Natural killer cell (primary cell): ENCODE data around the gene SLC1A2. TPM values are rescaled to one million over a fixed set of nuclear protein-coding genes. Genes with fewer than 3 reads are reported as not detected.

Experiments
- ATAC-seq, 3 donors: fragments of 150-1000 bp in 2 of 3; fragments of 200-7000 bp in 1 of 3; cut with Tn5 transposase; 1 replicate in 1 of 3; 2 replicates in 2 of 3; pipeline ENCODE4 v1.10.0; 2021; ENCODE audit warnings: mild to moderate bottlenecking in 2 of 3, moderate library complexity in 2 of 3
- DNase-seq, 2 donors: peaks; one replicate each; pipeline versions ENCODE4 v3.0.0 to v3.0.0-alpha.2; 2013 to 2021; ENCODE audit warnings: mixed read lengths in 1 of 2
- H3K27ac ChIP-seq: one replicate; pipeline ENCODE4 v1.5.1; 2013; ENCODE audit warnings: mild to moderate bottlenecking, low read length
- H3K27me3 ChIP-seq: one replicate; pipeline ENCODE4 v1.6.1; 2013; ENCODE audit warnings: low read length; ENCODE audit not compliant: control insufficient read depth, insufficient read depth
- H3K36me3 ChIP-seq: one replicate; pipeline ENCODE4 v1.6.1; 2013; ENCODE audit warnings: low read length; ENCODE audit not compliant: control insufficient read depth, insufficient read depth
- H3K4me1 ChIP-seq: one replicate; pipeline ENCODE4 v1.6.1; 2013; ENCODE audit warnings: low read length; ENCODE audit not compliant: control insufficient read depth, insufficient read depth
- H3K4me3 ChIP-seq: one replicate; pipeline ENCODE4 v1.5.1; 2013; ENCODE audit warnings: low read length
- H3K9me3 ChIP-seq: one replicate; pipeline ENCODE4 v1.6.1; 2013; ENCODE audit warnings: low read length; ENCODE audit not compliant: control insufficient read depth, insufficient read depth
- H3K27ac Mint-ChIP-seq, 2 donors: one replicate each; pipeline ENCODE4 v1.8.0; 2022; ENCODE audit warnings: mild to moderate bottlenecking in 2 of 2, mixed read lengths in 2 of 2, moderate library complexity in 1 of 2
- H3K27me3 Mint-ChIP-seq, 2 donors: one replicate each; pipeline ENCODE4 v1.8.0; 2022; ENCODE audit warnings: low read depth in 2 of 2, mixed read lengths in 2 of 2
- H3K36me3 Mint-ChIP-seq: one replicate; pipeline ENCODE4 v1.8.0; 2022; ENCODE audit warnings: mixed read lengths
- H3K4me1 Mint-ChIP-seq, 2 donors: one replicate each; pipeline ENCODE4 v1.8.0; 2022; ENCODE audit warnings: mixed read lengths in 2 of 2
- H3K4me3 Mint-ChIP-seq: one replicate; pipeline ENCODE4 v1.8.0; 2022; ENCODE audit warnings: mild to moderate bottlenecking, moderate library complexity, mixed read lengths
- H3K9me3 Mint-ChIP-seq, 2 donors: one replicate each; pipeline ENCODE4 v1.8.0; 2022; ENCODE audit warnings: mixed read lengths in 2 of 2
- CTCF ChIP-seq: fragments of 200-600 bp; IDR thresholded peaks from one replicate; pipeline ENCODE4 v1.8.0; 2022; ENCODE audit warnings: antibody characterized with exemption
- WGBS: methylation state at CpG from one replicate; pipeline ENCODE4 v1.1.7; 2013; ENCODE audit warnings: missing lambda C conversion rate; ENCODE audit not compliant: insufficient coverage; 5-methylcytosine and 5-hydroxymethylcytosine counted together
- intact Hi-C: fragments of 100-400 bp; cut with micrococcal nuclease; formaldehyde crosslinking; loops from one replicate; pipeline ENCODE4 v1.14.2; 2022
- total RNA-seq, 4 donors: library from RNA; stranded (reverse); fragments of 120-200 nt in 1 of 4; gene quantifications; one replicate each; pipeline versions ENCODE4 v1.2.3 to v1.2.4, GENCODE V29; 2013 to 2022

SLC1A2 gene
- total RNA-seq, 3 donors from 2014 or later (not counting 1 experiment from before 2014, with no cell fraction given): 0.02 TPM; not detected in 2

- no peak for TF ChIP-seq CTCF
- no peak overlapping the region for H3K4me3 ChIP-seq
- Mint-ChIP-seq H3K36me3 (no peaks in the 10 kb centered on the region), H3K27me3 (peaks cover 26 to 43% of the 10 kb centered on the region in 2 donors), H3K27ac (no peak overlapping the region), H3K4me3 (no peak overlapping the region), H3K4me1 (no peaks in the 10 kb centered on the region), H3K9me3 (no peaks in the 10 kb centered on the region)
- intact Hi-C loops: no loop called here
- WGBS: 98% methylated on average over 2 of the region's 2 CpGs
- H3K36me3 ChIP-seq: no peaks in the 10 kb centered on the region
- ATAC-seq (no peak), DNase-seq (no peak)
- H3K27ac ChIP-seq: no peak overlapping the region
- no peaks in the 10 kb centered on the region for H3K4me1 ChIP-seq
- peaks cover 10% of the 10 kb centered on the region for H3K27me3 ChIP-seq
- no peaks in the 10 kb centered on the region for H3K9me3 ChIP-seq
Observed at GRCh38 chr11:35436581-35437250, 17.4 kb upstream of the SLC1A2 start.

- TF ChIP-seq CTCF: no peak
- WGBS: 72% methylated on average over 3 of the region's 3 CpGs
- Histone ChIP-seq H3K4me1 (no peaks in the 10 kb centered on the region), H3K9me3 (no peaks in the 10 kb centered on the region), H3K36me3 (no peaks in the 10 kb centered on the region), H3K27me3 (peaks cover 2% of the 10 kb centered on the region), H3K27ac (no peak overlapping the region), H3K4me3 (no peak overlapping the region)
- Mint-ChIP-seq H3K9me3 (no peaks in the 10 kb centered on the region), H3K36me3 (no peaks in the 10 kb centered on the region), H3K27me3 (peaks cover 21 to 42% of the 10 kb centered on the region in 2 donors), H3K4me1 (no peaks in the 10 kb centered on the region), H3K27ac (no peak overlapping the region), H3K4me3 (no peak overlapping the region)
- no peak for DNase-seq
- intact Hi-C loops: no loop called here
- ATAC-seq: no peak
Observed at GRCh38 chr11:35433588-35433987, 14.2 kb upstream of the SLC1A2 start.

- Histone ChIP-seq H3K36me3 (no peaks in the 10 kb centered on the region), H3K27ac (no peak overlapping the region), H3K27me3 (peaks cover 2% of the 10 kb centered on the region), H3K4me3 (no peak overlapping the region), H3K4me1 (no peaks in the 10 kb centered on the region), H3K9me3 (no peaks in the 10 kb centered on the region)
- Mint-ChIP-seq H3K36me3 (no peaks in the 10 kb centered on the region), H3K27me3 (peaks cover 23 to 49% of the 10 kb centered on the region in 2 donors), H3K27ac (no peak overlapping the region), H3K4me3 (no peak overlapping the region), H3K9me3 (no peaks in the 10 kb centered on the region), H3K4me1 (no peaks in the 10 kb centered on the region)
- no peak for DNase-seq
- no peak for ATAC-seq
- 93% methylated on average over 14 of the region's 14 CpGs for WGBS
- intact Hi-C loops: no loop called here
- TF ChIP-seq CTCF: no peak
Observed at GRCh38 chr11:35432464-35432863, 13.1 kb upstream of the SLC1A2 start.

GRCh38 chr11:35427071-35427470, 7.7 kb upstream of the SLC1A2 start:
- no peaks in the 10 kb centered on the region for H3K4me1 ChIP-seq
- H3K9me3 ChIP-seq: no peaks in the 10 kb centered on the region
- intact Hi-C loops: no loop called here
- H3K27ac Mint-ChIP-seq: no peak overlapping the region
- no peak overlapping the region for H3K27ac ChIP-seq
- 73% methylated on average over 3 of the region's 3 CpGs for WGBS
- H3K27me3 ChIP-seq: peaks cover 14% of the 10 kb centered on the region
- H3K4me1 Mint-ChIP-seq: no peaks in the 10 kb centered on the region
- H3K9me3 Mint-ChIP-seq: no peaks in the 10 kb centered on the region
- H3K27me3 Mint-ChIP-seq: peaks cover 30 to 85% of the 10 kb centered on the region in 2 donors
- H3K4me3 ChIP-seq: no peak overlapping the region
- DNase-seq: no peak
- no peaks in the 10 kb centered on the region for H3K36me3 Mint-ChIP-seq
- ATAC-seq: no peak
- TF ChIP-seq CTCF: no peak
- no peak overlapping the region for H3K4me3 Mint-ChIP-seq
- no peaks in the 10 kb centered on the region for H3K36me3 ChIP-seq
